ENCODE results near the gene MAP4K2.

MAP4K2 gene

DNA sequence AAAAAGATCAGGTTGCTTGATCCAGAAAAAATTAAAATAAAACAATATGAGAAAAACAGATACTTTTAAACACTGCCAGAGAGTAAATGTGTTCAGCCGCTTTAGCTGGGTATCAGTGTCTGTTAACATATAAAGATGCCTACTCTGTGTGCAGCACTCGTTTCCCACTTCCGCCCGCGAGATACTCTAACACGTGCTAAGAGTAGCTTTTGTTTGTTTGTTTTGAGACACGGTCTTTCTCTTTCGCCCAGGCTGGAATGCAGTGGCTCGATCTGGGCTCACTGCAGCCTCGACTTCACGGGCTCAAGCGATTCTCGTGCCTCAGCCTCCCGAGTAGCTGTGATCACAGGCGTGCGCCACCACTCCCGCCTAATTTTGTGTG, 7.9 kb upstream of the MAP4K2 start:
- DNase-seq, result peak; percentile 77

DNA sequence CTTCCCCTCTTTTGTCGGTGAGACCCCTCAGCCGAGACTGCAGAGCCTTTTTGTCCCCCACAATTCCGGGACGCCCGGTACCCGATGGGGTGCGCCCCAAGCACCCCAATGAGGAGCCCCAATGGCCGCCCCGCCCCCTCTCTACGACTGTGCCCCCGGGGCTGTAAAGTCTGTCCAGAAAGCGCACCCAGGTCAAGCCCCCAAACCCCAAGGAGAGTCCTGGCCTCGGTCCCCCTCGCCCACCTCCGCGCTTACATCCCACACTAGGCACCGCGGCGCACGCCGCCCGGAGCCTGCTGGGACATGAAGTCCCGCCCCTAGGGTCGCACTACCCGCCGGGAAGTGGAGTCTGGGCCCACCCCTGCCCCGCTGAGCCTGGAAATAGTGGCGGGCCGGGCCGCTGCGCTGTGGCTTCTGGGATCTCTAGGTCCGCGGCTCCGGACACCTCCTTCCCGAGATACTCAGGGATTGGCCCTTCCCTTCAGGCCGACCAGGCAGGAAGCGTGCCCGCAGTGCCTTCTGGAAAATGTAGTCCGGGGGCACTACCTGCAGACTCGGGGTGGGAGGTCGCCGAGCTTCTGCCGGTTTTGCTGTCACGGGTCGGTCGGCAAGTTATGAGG, 7.4 kb upstream of the MAP4K2 start, which contains the start of gene MEN1:
MEN1 (minus strand) TSS at position 281 of the 620 bp plus-strand sequence. CDS start 442 bp downstream, outside the sequence.
- DNase-seq, result peak; percentile 97

DNA sequence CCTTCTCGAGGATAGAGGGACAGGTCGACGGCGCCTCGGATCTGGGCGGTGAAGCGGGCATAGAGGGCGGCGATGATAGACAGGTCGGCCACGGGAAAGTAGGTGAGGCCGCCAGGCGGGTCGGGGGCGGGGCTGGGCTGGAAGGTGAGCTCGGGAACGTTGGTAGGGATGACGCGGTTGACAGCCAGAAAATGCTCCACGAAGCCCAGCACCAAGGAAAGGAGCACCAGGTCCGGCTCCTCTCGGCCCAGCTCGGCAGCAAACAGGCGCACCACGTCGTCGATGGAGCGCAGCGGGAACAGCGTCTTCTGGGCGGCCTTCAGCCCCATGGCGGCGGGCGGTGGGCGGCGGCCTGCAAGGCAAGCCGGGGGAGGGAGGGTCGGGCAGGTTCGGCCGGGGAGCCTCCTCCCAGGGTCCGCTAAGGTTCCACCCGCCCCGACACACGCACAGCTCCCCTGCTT, 6.8 kb upstream of the MAP4K2 start:
- peak; percentile 43 for DNase-seq

- DNase-seq, result no peak
Measured at GRCh38 chr11:64805481-64805880, 2.5 kb upstream of the MAP4K2 start.

DNA sequence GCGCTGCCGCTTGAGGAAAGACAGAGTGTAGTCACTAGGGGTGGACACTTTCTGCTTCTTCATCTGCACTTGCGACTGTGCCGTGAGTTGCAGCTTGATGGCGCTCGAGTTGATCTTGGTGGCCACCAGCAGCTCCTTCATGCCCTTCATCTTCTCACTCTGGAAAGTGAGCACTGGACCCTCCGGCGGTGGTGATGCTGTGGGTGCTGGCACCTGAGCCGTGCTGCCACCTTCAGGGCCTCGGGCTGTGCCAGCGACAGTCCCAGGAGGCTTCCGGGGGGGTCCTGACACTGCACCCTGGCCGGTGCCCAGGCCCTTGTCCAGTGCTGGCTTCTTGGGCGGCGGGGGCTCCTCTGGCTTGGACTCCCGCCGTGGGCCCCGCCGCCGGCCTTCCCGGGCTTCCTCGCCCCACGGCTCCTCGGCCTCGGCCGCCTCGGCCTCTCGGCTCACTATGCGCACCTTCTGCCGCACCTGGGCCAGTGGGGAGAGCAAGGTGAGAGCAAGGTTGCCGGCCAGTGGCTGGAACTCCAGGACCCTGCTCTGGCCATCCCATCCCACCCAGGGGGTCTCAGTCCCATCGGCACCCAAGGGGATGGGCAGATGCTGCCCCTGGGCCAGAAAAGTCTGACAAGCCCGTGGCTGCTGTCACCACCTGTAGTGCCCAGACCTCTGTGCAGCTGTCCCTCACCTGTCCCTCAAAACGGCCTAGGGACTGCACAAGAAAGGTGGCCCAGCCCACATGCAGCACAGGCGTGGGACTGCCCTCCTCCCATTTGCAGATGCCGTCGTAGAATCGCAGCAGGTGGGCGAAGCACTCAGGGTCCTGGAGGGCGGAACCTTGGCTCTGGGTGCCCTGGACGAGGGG, 1.6 kb upstream of the MAP4K2 start:
- no peak for DNase-seq

DNA sequence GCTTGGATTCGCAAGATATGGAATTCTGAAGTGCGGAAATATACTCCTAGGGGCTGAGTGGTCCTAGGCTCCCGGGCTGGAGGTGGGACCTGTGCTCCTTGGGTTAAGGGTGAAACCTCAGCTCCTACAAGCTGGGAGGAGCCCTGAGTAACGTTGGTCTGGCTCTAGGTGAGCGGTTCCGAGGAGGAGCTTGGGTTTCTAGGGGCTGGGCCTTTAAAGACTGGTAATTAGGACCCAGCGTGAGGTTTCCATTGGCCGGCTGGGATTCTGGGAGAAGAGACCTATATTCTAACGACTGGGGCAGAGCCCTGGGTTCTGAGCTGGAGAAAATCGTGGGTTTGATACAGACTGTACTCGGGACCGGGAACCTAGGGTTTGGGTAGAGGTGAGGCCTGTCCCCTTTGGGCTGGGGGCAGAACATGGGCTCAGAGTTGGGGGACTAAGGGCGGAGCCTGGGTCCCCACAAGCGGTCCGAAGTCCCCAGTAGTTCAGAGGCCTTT, 882 bp upstream of the MAP4K2 start:
- no peak for DNase-seq

DNA sequence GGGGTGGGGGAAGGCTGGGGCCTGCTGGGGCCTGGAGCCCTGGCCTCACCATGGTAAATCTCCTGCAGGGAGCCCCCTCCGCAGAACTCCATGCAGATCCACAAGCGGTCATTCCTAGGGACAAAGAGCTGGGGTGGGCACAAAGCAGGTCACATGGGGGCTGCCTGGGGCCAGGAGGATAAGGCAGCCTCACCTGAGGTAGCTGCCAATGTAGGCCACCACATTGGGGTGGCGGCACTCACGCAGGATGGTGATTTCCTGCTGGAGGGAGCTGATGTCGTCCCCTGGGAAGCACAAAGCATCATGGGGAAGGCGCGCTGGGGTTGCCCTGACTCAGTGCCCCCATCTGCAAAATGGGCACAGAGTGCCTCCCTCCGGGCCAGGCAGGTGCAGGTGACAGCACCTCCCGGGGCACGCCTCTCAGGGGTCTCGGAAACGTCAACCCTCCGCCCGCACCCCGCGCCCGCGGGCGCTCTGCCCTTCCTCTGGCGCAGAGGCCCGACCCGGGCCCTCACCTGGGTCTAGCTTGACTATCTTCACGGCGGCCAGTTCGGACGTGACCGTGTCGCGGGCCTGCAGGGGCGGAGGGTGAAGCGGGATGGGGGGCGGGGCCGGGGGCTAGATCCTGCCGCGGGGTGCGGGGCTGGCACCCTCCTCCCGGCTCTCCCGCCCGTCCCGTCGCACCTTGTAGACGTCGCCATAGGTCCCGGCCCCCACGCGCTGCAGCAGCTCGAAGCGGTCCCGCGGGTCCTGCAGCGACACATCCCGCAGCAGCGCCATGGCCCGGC, 450 bp downstream of the MAP4K2 start:
- no peak for DNase-seq

GRCh38 chr11:64801561-64802369, 1.2 kb downstream of the MAP4K2 start:
- no peak for DNase-seq

DNA sequence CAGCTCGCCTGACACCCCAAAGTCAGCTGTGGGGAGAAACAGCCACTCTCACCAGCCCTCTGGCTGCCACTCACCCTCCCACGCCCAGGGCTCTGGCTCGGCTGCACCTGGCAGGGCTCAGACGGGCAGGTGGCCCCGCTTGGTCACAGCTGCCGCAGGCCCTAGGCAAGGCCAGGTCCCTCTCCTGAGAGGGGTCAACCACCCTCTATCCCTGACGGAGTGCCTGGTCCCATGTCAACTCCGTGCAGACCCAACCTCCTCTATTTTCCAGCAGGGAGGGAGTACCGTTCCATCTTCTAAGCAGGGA, 1.9 kb downstream of the MAP4K2 start:
- DNase-seq, result no peak

DNA sequence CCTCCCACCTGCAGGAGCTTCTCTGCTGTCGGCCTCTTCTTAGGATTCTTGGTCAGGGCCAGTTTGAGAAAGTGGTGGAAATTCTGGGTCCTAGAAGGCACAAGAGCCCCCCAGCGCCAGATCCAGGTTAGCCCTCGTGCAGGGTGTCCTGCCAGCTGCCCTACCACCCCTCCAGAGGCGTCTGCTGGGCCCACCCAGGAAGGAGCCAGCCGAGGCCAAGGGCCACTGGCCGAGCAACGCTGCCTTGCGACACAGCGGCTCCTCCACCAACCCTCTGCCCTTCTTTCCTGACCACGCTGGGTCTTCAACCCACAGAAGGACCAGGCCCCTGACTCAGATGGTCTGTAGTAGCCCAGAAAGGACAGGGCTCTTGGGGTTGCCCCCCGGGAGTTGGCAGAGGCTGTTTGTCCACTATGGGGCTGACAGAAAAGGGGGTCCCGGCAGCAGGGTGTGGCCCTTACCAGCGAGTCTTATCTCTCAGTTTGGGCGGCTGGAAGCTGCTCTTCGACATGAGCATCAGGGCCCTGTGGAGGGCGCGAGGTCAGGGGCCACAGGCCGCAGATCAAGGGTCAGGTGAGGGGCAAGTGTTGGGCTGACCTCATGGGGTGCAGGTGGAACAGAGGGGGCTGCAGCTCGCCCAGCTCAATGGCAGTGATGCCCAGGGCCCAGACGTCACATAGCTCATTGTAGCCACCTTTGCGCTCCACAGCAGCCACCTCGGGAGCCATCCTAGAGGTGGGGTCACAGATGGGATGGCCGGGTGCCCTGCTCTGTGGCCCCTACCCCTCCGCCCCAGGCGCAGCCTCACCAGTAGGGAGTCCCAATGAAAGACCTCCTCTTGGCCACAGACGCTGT, 2.5 kb downstream of the MAP4K2 start:
- no peak for DNase-seq

DNA sequence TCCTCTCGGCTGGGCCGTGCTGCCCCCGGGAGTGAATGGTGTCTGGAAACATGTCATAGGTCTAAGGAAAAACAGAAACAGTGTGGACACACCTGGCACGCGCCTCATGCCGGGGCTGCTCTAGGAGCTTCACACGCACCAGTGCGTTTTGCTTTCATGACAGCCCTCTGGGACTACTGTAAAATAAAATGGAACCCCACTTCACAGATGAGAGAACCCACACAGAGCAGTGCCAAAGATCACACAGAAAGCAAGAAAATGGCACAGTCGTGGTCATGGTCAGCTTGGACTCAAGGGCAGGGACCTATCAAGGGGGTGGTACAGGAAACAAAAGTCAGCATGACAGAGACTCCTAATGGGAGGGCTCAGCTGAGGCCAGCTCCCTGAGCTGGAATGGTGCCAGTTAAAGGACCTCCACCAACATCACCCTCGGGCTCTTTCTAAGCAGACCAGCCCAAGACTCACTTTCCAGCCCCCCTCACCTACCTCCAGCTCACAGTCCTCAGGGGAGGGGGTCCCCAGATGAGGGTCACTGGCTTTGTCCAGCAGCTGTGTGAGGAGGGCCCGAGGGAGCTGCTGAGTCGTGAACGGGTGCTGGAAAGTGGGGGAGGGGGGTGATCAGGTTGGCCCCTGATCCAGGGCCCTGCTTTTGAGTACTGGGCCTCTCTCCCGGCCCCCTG, 3.3 kb downstream of the MAP4K2 start:
- DNase-seq, result no peak

GRCh38 chr11:64799256-64799622, 3.8 kb downstream of the MAP4K2 start:
- DNase-seq, result no peak

GRCh38 chr11:64796757-64797541, 6.1 kb downstream of the MAP4K2 start:
- no peak for DNase-seq

DNA sequence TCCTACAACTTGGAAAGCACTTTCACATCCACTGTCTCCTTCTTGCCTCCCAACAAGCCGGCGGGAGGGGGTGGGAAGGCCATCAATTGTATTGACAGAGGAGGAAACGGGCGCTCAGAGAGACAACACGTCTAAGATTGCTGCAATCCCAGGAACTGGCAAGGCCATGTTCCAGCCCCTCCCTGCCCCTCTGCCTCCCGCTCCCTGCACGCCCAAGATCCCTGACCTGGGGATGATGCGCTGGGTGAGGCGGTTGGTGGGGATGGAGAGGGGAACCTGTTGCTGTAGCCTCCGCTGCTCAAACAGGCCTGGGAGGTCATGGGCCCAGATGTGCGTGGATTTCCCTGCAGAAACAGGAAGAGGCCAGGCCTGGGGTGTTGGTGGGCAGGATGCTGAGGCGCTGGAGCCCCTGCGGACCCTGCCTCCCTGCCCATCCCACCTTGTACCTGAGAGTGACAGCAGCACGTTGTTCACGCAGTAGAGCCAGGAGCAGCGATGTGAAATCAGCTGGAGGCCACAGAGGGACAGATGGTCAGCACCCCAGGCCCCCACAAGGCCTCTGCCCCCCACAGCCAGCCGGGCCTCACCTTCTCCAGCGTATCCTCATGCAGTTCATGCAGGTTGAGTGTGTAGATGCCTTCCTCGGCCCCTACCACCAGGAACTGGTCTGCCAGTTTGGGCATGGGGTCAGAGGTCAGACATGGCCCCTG, 6.8 kb downstream of the MAP4K2 start:
- no peak for DNase-seq

DNA sequence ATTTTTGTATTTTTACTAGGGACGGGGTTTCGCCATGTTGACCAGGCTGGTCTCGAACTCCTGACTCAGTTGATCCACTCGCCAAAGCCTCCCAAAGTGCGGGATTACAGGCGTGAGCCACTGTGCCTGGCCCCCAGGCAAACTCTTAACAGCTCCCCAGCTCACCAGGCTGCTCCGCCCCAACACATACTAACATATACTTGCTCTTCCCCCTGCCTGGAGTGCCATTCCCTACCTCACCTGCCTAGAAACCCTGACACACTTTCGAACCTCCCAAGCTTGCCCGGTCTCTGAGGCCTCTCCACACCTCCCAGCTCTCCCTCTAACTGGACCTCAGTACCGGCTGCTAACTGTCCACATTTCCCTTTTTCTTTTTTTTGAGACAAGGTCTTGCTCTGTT, 8.5 kb downstream of the MAP4K2 start:
- no peak for DNase-seq

- DNase-seq, result no peak
Measured at GRCh38 chr11:64793271-64794160, 9.5 kb downstream of the MAP4K2 start.

DNA sequence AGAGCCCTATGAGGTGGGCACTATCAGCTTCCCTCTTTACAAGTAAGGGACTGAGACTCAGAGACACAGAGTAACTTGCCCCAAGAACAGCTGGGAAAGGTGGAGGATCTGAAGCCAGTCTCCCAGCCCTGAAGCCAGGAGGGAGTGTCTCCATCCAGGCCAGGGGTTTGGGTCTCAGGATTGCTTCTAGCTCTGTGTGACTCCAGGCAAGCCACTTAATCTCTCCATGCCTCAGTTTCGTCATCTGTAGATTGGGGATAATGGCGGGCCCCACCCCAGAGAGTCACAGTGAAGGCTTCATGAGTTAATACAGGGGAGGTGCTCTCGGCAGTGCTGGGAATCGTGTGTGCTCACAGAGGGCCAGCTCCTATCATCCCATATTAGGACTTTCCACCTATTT, 10.5 kb downstream of the MAP4K2 start:
- DNase-seq, result no peak

GRCh38 chr11:64791781-64792291, 11.2 kb downstream of the MAP4K2 start:
- no peak for DNase-seq

All from NCI-H2029 (cell line).